NCI-H187 treated with DMSO at 0.1 percent for 48 hours (cell line): ENCODE results near the gene ELMO1.

ENCODE experiments used
- DNase-seq: peaks from one replicate; lab custom pipeline; 2025; lab: John Stamatoyannopoulos, UW

The ELMO1 gene

DNA sequence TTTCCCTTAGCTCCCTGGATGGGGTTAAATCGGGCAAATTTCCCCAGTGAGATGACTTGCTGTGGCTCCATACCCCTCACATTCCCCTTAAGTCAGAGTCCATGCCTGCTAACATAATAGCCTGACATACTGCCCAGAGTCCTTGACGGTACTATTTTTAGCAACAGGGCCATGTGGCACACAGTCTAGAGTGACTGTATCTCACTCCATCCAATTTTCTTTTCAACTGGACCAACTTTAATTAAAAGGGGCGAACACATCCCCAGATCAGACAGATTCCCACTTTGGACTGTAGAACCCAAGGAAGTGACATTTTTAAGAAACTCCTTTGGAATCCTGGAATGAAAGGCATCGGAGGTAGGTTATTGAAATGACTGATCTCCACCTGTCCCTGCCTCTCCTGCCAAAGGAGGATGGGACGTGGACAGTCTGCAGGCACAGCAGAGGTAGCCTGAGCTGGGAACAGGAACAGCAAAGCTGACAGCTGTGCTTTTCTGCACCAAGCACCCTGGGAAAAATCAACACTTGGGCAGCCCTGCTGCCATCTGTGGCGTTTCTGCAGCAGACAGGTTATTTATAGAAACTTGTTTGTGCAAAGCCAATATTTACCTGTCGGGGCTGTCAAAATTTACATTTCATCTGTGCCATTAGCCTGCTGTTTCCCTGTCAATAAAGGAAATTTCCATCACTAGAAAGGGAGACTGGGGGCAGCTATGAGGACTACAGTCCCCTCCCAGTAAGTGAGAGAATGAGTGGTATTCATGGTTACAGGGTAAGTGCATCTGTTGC lies 502.9 kb downstream of the ELMO1 start:
- DNase-seq = peak; percentile 56

DNA sequence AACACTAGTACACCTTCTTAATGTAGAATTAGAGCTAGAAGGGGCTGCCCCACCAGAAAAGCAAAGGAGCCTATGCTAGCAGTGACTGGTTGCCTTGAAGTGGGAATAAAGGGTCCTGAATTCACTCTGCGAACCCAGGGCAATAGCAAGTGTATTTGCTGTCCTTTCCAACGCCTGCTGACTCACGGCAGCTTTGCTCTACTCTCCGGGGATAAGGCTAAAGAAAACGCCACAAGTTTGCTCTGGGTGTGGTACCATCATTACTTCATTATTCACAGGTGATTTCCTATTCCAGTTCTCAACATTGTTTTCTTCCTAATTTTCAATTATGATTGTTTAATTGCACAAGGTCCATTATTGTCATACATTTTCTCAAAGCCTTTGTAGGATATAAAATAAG lies 503.8 kb downstream of the ELMO1 start:
- DNase-seq = no peak

DNA sequence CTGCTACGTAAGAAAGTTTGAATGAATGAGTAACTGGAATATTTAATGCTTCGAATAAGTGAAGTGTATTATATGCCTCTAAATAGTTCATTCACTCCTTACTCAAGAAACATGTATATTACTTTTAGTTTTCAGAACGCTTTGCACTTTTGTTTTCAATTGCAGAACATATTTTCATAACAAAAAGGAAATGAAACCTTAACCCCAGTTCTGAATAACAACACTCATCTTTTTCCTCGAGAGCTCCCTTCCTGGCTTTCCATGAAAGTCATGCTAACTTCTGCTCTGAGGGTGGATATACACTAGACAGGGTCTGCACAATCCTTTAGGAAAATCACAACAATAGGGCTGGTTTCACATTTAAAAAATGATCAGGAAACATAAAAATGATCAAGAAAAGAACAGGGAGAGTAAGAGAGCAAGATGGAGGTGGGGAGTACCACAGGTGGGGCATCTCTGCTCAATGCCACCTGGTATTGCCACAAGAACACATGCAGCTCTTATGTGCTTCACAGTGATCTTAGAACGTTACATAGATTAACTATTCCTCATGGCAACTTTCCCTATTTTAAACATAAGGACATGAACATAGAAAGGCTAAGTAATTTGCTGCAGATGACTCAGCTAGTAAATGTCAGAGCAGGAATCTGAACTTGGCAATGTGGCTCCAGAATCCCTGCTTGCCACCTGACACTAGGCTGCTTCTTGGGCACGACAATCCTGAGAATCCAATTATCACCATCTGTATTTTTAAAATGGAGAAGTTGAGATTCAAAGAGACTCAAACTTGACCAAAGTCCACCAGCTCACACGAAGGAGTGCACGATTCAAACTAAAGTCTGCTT lies 504.9 kb downstream of the ELMO1 start:
- no peak for DNase-seq

DNA sequence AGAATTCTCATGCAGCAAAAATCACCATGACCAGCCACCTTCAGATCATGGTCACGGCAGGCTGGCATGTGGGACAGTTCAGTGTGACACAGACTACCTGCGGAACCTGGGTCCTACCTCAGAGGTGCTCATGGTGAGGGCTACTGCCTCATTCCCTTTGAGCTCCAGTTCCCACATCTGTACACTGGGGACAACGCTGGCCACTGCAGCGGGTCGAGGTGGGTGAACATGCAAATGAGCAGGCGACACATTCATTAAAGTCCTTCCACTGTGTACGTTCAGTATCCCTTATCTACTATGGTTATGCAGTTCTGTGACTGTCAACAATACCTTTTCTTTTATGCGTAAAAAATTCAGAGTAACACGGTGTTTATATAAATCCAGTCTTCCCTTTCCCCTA lies 505.7 kb downstream of the ELMO1 start:
- DNase-seq = no peak

DNA sequence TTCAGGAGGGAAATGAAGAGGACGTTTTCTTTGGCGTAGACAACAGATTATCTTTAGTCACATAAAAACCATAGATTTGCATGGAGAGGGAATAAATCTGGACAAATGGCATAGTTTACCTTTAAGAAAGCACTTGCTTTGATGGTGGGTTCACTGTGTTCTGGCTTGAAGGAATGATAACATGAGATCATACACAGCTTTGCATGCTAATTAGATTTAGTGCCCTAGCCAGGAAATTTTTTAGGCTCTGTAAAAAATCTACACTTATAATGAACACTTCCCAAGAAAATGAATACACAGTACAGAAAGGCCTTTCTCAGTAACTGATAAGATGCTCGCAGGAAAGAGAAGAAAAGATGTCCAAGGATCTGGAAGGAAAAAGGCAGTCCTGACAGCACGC lies 506.1 kb downstream of the ELMO1 start:
- no peak for DNase-seq

DNA sequence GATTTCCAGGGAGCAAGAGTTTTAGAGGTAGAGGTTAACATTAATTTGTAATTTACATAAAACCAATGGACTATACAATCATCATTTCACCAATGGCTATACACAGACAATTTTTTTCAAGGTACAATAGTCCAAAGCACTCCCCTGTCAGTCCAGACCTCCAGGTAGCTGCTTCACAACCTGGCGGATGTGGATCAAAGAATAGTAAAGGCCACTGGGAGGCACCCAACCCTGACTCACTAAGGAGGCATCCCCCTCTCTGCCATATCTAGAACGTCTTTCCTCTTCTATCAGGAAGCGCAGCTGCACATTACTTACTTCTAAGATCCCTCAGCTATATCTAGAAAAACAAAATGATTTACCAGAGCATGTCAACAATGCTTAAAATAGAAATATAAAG lies 506.6 kb downstream of the ELMO1 start:
- DNase-seq = no peak

DNA sequence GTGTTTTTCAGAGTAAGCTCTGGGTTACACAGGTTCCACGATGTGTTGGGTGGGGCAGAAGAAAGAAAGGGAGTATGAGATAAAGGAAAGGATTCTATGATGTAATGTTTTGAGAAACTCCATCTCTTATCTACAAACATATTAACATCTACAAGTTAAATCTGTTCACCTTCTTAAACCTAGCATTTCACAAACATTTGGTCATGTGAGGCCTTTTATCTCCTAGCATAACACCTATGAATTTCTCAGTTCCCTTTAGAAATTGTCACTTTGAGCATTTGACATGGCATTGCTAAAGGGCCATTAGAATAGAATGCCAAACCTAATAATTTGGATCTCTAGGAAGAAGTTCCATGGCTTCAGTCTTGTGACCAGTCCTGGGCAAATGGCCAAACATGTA lies 507.3 kb downstream of the ELMO1 start:
- no peak for DNase-seq

DNA sequence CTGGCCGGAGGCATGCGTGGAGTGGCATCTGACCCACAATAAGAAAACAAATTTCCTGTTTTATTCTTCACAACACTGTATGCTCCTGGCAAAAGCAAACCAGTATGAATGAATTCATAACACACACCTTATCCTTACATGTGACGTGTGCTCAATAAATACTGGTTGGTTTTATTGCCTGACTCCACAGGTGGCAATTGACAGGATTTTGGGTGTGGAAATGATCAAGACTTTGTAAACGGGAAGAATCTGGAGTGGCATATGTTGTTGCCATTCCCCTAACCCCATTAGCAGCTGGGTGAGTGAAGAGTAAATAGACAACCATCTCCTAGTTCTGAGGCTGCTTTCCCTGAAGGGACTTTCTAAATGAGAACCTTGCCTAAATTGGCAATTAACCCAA lies 508.8 kb downstream of the ELMO1 start:
- no peak for DNase-seq

DNA sequence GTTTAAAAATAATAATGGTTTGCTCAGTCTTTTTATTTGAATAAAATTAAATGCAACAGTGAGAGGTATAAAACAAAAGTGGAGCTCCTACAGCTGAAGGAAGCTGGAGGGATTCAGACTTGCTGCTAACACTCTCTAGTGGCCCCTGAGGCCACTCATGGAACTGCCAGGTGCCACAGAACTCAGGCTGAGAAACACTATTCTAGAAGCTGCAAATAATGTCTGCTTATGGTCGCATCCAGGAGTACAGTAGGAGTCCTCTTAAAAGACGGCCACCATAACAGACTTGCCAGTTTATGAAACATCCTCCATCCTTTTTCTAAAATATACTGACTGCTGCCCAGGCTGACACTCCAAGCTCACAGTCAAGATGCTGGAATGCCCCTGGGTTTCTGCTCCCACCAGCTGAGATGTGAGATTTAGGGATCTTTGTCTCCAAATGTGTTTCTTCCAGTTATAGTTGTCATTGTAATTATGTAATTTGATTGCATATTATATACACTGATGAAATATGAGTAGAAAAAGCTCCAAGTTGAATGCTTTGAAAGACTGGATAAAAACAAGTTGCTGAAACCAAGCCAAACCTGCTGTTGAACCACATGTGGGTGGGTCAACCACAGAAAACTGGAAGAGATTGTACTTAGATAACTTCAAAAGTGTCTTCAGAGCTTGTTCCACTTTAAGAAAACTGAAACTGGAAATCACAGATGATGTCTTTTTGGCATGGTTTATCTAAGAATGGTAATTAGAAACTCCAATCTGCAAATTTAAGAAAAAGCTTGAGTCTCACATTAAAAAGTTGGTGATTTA lies 510.7 kb downstream of the ELMO1 start:
- no peak for DNase-seq

DNA sequence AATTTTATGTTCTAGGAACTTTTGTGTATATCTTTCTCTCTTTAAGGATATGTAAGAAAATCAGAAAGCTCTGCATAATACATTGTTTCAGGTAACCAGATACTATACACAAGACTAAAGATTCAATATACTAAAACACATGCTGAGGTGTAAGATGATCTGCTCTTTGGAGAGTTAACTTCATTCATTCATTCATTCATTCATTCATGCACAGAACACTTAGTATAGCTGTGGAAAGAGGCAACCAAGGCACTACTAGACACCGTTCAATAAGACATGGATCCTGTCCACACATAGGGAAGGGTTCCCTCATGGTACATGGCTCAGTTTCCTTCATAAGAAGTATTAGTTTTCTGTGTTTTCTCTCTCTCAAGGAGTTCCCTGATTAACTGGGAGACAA lies 516.8 kb downstream of the ELMO1 start:
- DNase-seq = no peak

DNA sequence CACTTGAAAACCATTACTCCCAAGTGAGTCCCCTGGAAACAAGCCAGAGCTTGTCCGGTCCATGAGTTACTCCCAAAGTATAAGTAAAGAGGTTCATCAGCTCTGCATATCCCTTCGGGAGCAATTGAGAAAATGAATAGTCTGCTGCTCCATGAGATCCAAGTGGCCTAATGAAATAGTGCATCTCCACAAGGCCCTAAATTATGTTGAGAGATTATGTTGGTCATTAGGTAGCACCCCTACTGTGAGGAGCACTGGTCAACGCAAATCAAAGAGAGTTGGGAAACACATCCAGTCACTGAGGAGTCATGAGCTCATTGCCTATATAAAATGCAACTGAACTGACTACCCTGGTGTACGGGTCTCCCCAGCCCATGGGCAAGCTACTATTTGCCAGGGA lies 518.9 kb downstream of the ELMO1 start:
- DNase-seq = peak; percentile 61

DNA sequence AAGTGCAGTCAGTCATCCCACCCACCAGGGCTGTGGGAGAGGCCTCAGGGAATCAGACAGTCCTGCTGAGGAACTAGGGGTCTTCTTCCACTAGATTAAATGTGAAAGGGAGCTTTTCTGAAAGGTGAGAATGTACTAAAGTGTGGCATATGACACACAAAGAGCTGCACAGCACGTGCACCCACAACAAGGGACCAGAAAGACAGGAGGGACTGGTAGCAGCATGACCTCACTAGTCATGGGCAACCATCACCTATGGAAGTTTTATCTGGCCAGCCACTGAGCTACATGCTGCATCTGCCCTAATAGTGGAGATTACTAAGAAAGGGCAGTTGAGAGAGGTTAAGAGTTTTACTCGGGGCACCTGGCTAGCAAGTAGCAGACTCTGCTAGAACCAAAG lies 519.9 kb downstream of the ELMO1 start:
- DNase-seq = no peak

DNA sequence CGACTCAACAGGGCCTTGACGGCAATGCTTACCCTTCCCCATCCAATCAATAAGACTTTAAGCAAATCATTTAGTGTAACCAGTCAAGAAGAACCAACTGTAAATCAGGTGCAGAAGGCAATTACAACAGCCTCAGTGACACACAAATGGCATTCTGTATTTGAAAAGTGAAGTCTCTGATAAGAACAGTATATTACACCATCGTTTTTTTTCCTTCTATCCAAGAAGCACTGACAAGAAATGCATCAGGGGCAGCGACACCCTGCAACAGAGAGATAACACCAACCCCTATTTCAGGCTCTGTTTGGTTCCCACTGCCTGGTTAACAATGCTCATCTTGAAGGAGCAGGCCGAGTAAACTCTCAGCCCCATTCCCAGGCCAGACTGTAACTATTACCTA lies 520.4 kb downstream of the ELMO1 start:
- no peak for DNase-seq

DNA sequence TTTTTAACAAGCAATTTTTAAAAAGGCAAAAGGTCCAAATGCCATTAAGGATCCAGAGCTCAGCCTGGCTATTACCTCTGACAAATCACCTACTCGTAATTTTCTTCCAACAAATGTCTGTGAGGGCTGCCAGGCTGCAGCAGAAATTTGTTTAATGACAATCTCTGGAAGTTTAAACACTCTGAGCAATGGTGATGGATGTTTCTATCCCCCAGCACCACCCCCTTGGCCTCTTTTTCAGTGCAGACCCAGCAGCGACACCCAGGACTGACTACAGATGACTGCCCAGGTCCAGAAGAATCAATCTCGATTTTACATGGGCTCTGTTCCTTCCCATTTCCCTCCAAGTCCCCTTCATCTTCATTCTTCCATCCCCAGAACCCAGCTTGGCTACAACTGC lies 523.0 kb downstream of the ELMO1 start:
- DNase-seq = no peak

DNA sequence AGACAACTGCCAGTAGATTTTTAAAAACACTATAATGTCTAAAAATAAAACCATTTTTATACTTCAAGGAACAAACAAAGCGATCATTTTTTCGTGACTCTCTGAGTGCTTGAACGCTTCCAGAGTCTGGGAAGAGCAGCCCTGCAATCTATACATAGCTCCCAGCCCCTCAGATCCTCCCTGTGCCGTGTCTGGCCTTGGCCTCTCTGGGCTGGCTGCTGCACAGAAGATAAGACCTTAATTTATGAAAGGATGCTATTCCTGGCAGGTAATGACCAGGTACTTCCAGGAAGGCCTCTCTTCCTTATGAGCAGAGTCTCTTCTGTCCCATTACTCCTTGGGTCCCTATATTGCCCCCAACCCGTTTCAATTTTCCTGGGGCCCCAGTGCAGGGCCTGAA lies 523.5 kb downstream of the ELMO1 start:
- no peak for DNase-seq

DNA sequence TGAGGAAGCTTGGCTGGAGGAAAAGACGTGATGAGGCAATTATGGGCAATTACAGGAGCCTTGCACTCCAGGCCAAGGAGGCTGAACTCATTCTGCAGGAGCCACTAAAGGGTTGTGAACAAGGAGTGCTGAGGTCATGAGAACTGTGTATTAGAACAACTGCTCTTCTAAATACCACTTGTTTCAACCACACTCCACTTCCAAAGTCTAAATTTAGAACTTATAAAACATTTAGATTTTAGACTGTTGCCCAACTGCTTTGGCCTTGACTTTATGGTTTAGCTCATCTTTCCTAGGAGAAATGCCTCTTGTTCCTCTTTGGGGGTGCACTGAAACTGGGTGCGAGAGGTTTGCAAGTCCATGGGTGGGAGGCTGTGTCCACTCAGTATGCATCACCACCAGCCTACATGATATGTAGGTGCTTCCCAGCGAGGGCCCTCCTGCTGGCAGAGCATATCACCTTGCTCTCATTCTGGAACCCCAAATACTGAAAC lies 524.7 kb downstream of the ELMO1 start:
- DNase-seq = no peak

DNA sequence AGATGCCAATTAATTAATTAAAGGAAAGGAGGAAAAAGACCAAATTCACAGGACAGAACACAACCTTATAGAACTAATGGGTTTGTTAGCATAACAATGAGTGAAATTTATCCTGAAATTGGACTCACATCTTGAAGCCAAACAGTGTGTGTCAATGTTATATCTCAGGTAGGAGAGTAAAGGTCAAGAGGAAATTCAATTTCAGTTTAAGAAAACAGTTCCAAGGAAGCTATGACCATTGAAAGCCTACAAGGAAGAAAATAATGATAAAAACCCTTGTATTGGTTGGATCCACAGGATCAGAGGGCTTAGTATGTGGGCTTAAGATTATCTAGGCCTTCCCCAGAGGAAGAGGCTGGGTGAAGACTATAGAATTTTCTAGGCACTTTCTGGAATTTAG lies 525.5 kb downstream of the ELMO1 start:
- DNase-seq = no peak

DNA sequence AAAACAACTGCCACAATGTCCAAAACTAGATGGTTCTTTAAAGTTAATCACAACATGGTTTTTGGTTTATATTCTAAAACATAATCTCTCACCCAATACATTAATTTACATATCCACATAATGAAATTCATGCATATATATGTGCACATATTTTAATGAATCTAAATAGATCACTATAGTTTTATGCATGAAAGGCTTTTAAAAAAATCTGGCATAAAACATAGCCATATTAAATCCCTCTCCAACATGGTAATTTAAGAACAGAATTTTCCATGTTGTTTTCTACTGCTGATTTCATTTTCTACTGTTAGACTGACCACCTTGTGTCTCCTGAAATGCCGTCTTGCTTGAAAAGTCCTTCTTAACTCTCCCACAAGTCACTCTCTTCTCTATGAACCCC lies 528.2 kb downstream of the ELMO1 start:
- no peak for DNase-seq

DNA sequence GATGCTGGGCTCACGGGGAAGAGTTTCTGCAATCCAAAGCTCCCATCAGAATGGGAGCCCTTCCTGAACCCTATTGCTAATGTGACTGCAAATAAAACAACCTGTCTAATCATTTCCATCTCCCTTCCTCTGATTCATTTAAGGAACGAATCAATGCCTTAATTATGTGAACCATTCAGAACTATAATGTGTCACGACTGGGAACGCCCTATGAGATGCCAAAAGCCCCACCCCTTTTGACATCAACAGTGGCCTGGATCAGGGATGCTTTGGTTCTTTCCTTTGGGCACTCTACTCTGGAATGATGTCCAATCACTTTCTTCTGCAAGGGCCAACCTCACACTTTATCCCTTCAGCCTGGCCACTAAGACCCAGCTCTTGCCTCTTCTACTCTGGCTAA lies 528.9 kb downstream of the ELMO1 start:
- no peak for DNase-seq

DNA sequence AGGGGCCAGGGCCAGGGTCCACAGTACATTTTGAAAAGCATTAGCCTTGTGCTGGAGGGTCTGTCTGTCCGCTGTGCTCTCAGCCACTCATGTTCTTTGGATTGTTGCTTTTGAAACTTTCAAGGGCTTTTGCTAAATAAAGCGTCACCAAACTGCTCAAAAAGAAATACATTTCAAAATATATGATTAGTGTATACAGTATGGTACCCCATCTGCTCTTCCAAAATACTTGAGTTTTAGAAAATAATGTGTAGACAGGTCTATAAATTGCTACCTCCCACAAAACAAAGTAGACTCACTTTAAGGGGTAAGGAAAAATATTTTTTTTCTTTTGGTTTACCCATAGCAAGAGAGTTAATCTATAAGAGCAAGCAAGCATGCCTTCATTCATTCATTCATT lies 530.1 kb downstream of the ELMO1 start:
- no peak for DNase-seq

DNA sequence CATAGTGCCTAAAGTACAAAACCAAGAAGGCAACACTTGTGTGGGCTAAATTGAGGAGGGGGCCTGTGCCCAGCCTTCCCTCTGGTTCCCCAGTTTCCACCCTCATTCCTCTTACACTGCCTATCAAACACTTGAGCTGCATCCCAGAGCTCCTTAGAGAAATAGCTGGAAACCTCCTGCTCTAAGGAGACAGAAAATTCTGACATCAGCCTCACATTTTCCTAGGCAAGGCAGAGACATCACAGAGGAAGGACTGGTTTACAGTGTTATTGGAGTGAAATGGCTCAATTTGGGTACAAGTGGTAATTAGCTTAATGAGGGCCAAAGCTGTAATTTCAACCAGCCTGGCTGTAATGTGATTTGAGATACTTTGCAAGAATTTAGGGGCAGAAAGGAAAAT lies 532.0 kb downstream of the ELMO1 start:
- no peak for DNase-seq

DNA sequence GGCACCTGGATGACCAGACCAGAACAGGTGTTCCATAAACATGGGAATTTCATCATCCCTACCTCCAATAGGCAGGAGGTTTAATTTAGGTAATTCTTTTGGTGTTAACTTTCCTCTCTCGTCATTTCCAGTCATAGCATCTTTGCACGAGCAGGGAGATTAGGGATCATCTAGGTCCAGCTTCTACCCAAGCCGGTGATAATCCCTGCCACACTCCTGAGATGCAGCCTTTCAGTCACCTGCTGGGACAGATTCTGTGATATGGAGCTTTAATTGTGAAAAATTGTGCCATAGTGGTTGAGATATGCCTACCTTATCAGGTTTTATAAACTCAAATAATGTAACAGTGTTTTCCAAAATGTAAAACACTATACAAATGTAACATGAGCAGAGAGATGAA lies 532.5 kb downstream of the ELMO1 start:
- no peak for DNase-seq

DNA sequence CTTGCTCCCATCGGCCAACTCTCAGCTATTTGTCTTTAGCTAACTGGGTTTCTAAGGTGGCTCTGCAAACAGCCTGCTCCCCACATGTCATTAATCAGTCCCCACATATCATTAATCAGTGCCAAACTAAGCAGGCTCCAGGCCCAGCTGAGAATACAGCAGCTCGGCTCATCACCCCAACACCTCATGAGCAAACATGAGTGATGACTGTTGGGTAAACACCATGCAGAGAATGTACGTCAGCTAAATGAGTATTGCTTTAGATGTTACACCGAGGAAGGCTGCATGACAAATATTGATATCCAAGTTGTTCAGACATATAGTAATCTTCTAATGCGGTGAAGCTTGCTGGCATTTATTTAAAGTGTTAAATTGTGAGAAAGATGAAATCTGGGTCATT lies 536.9 kb downstream of the ELMO1 start:
- DNase-seq = no peak
